Mesodermal cell (in vitro differentiated cells): Measurements from ENCODE around the gene CFAP58.

Experiments
- H3K27ac ChIP-seq: 2 replicates; pipeline ENCODE4 v1.7.0; 2013; ENCODE audit warnings: mild to moderate bottlenecking, low read depth, low read length, moderate library complexity; ENCODE audit not compliant: severe bottlenecking
- H3K36me3 ChIP-seq: 2 replicates; pipeline ENCODE4 v1.7.1; 2013; ENCODE audit warnings: mild to moderate bottlenecking, low read length, moderate library complexity; ENCODE audit not compliant: control insufficient read depth, insufficient read depth
- H3K4me1 ChIP-seq: one replicate; pipeline ENCODE4 v1.7.1; 2013; ENCODE audit warnings: mild to moderate bottlenecking, low read length; ENCODE audit not compliant: insufficient read depth, control insufficient read depth, poor library complexity, severe bottlenecking
- H3K4me3 ChIP-seq: 2 replicates; pipeline ENCODE4 v1.7.0; 2013; ENCODE audit warnings: low read length, control low read depth, mild to moderate bottlenecking; ENCODE audit not compliant: insufficient read depth, poor library complexity, severe bottlenecking; ENCODE audit errors: extremely low read depth
- H3K9me3 ChIP-seq: 2 replicates; pipeline ENCODE4 v1.7.1; 2013; ENCODE audit warnings: mild to moderate bottlenecking, low read length, moderate library complexity; ENCODE audit not compliant: control insufficient read depth
- WGBS, 2 experiments: methylation state at CpG; one replicate each; pipeline ENCODE4 v1.1.5; 2013; ENCODE audit warnings: missing lambda C conversion rate in 2 of 2; ENCODE audit not compliant: insufficient coverage in 2 of 2; 5-methylcytosine and 5-hydroxymethylcytosine counted together

Gene CFAP58

GRCh38 chr10:104337521-104337984 is 16.1 kb upstream of the CFAP58 start:
- Histone ChIP-seq H3K4me1 (peaks cover 39% of the 10 kb centered on the region), H3K36me3 (peaks cover 11% of the 10 kb centered on the region), H3K27ac (peak overlapping the region; percentile 94), H3K9me3 (no peaks in the 10 kb centered on the region), H3K4me3 (peak overlapping the region; percentile 83)
- 1 to 2% methylated on average over 8 of the region's 23 CpGs for WGBS, 2 experiments

- Histone ChIP-seq H3K4me1 (peaks cover 33% of the 10 kb centered on the region), H3K9me3 (no peaks in the 10 kb centered on the region), H3K27ac (peak within 1 kb of the TSS; percentile 94), H3K4me3 (peak within 1 kb of the TSS; percentile 83), H3K36me3 (peaks cover 11% of the 10 kb centered on the region)
- 0 to 1% methylated on average over 43 to 63 of the region's 70 CpGs for WGBS, 2 experiments
These were observed 15.5 kb upstream of the CFAP58 start, which contains the start of gene ITPRIP for GRCh38 chr10:104337985-104338735. TSS of gene ITPRIP (minus strand) at chr10:104338465. CDS start at chr10:104316051, 22,414 bp downstream.

- Histone ChIP-seq H3K4me1 (peaks cover 20% of the 10 kb centered on the region), H3K4me3 (peak overlapping the region; percentile 83)
These were observed 14.0 kb upstream of the CFAP58 start for GRCh38 chr10:104339469-104340110.

GRCh38 chr10:104340111-104340526 is 13.5 kb upstream of the CFAP58 start:
- WGBS, 2 experiments: 71 to 83% methylated on average over 3 of the region's 4 CpGs
- peaks cover 15% of the 10 kb centered on the region for H3K4me1 ChIP-seq
- peaks cover 8% of the 10 kb centered on the region for H3K36me3 ChIP-seq
- H3K9me3 ChIP-seq: no peaks in the 10 kb centered on the region
- H3K4me3 ChIP-seq: no peak overlapping the region
- no peak overlapping the region for H3K27ac ChIP-seq

More at GRCh38 chr10:104339469-104340110, 14.0 kb upstream of the CFAP58 start:
- Histone ChIP-seq H3K36me3 (peaks cover 11% of the 10 kb centered on the region), H3K27ac (peak overlapping the region; percentile 94), H3K9me3 (no peaks in the 10 kb centered on the region)
- WGBS, 2 experiments: 81 to 90% methylated on average over 3 to 7 of the region's 11 CpGs

GRCh38 chr10:104340641-104341040 is 13.0 kb upstream of the CFAP58 start:
- H3K4me1 ChIP-seq: peaks cover 11% of the 10 kb centered on the region
- no peaks in the 10 kb centered on the region for H3K9me3 ChIP-seq
- H3K27ac ChIP-seq: no peak overlapping the region
- H3K36me3 ChIP-seq: peaks cover 3% of the 10 kb centered on the region
- 83 to 100% methylated on average over 1 to 4 of the region's 4 CpGs for WGBS, 2 experiments
- H3K4me3 ChIP-seq: no peak overlapping the region

- Histone ChIP-seq H3K4me3 (no peak overlapping the region), H3K9me3 (no peaks in the 10 kb centered on the region), H3K27ac (no peak overlapping the region), H3K4me1 (peaks cover 7% of the 10 kb centered on the region), H3K36me3 (no peaks in the 10 kb centered on the region)
- WGBS, 2 experiments: 58 to 80% methylated on average over 1 to 2 of the region's 3 CpGs
These were observed 10.7 kb upstream of the CFAP58 start for GRCh38 chr10:104342941-104343411.

- no CpG with 5 or more reads among the region's 1 CpG for WGBS, 2 experiments
- no peaks in the 10 kb centered on the region for H3K9me3 ChIP-seq
- peaks cover 7% of the 10 kb centered on the region for H3K4me1 ChIP-seq
- H3K36me3 ChIP-seq: no peaks in the 10 kb centered on the region
- no peak overlapping the region for H3K27ac ChIP-seq
- H3K4me3 ChIP-seq: no peak overlapping the region
These were observed 9.4 kb upstream of the CFAP58 start for GRCh38 chr10:104344219-104344618.

- no peaks in the 10 kb centered on the region for H3K9me3 ChIP-seq
- H3K4me1 ChIP-seq: no peaks in the 10 kb centered on the region
- no peaks in the 10 kb centered on the region for H3K36me3 ChIP-seq
- no peak overlapping the region for H3K4me3 ChIP-seq
- H3K27ac ChIP-seq: no peak overlapping the region
These were observed 8.1 kb upstream of the CFAP58 start for GRCh38 chr10:104345515-104345914.

- 93 to 100% methylated on average over 1 to 3 of the region's 4 CpGs for WGBS, 2 experiments
- H3K36me3 ChIP-seq: no peaks in the 10 kb centered on the region
- H3K9me3 ChIP-seq: no peaks in the 10 kb centered on the region
- no peak overlapping the region for H3K4me3 ChIP-seq
- H3K4me1 ChIP-seq: no peaks in the 10 kb centered on the region
- H3K27ac ChIP-seq: no peak overlapping the region
These were observed 7.7 kb upstream of the CFAP58 start for GRCh38 chr10:104345941-104346340.

GRCh38 chr10:104347295-104348045 is 6.2 kb upstream of the CFAP58 start:
- no peaks in the 10 kb centered on the region for H3K9me3 ChIP-seq
- H3K36me3 ChIP-seq: no peaks in the 10 kb centered on the region
- H3K4me1 ChIP-seq: no peaks in the 10 kb centered on the region
- H3K4me3 ChIP-seq: no peak overlapping the region
- WGBS, 2 experiments: 76 to 92% methylated on average over 2 of the region's 4 CpGs
- no peak overlapping the region for H3K27ac ChIP-seq
